Testis (tissue), 3 donors: ENCODE results near the gene MCHR2. TPM values are rescaled to one million over a fixed set of nuclear protein-coding genes. Genes with fewer than 3 reads are reported as not detected.

Source experiments
- DNase-seq: peaks from one replicate; pipeline ENCODE4 v3.0.0-alpha.2; 2019
- H3K27ac ChIP-seq, 2 donors: fragments of 200-600 bp; sonication (generic); one replicate each; pipeline ENCODE4 v1.5.1; 2019
- H3K27me3 ChIP-seq: fragments of 200-600 bp; sonication (generic); one replicate; pipeline ENCODE4 v1.5.1; 2019
- H3K36me3 ChIP-seq: fragments of 200-600 bp; sonication (generic); one replicate; pipeline ENCODE4 v1.5.1; 2017; ENCODE audit warnings: low read depth; ENCODE audit errors: missing control alignments
- H3K4me1 ChIP-seq: fragments of 200-600 bp; sonication (generic); one replicate; pipeline ENCODE4 v1.5.1; 2019
- H3K4me3 ChIP-seq, 2 donors: fragments of 200-600 bp; sonication (generic); one replicate each; pipeline ENCODE4 v1.5.1; 2017 to 2019
- H3K9me3 ChIP-seq: fragments of 200-600 bp; sonication (generic); one replicate; pipeline ENCODE4 v1.5.1; 2017
- POLR2A ChIP-seq: fragments of 450-650 bp; IDR thresholded peaks from one replicate; pipeline ENCODE4 v1.6.1; 2017; ENCODE audit warnings: antibody characterized with exemption, mild to moderate bottlenecking, moderate library complexity
- WGBS, 2 donors: methylation state at CpG; one replicate each; pipeline ENCODE4 v1.1.5; 2018; 5-methylcytosine and 5-hydroxymethylcytosine counted together
- intact Hi-C: fragments of 100-400 bp; cut with DNase I; formaldehyde crosslinking; loops from one replicate; pipeline ENCODE4 v1.15.1; 2023; ENCODE audit warnings: low total_unique reads
- polyA plus RNA-seq: library from polyadenylated mRNA; stranded (reverse); fragments of 350-450 nt; fragmentation: Illumina TruSeq; extraction: RNeasy Lipid Tissue Mini Kit (QIAGEN cat#74804); gene quantifications from one replicate; pipeline ENCODE4 v1.2.3, GENCODE V29; 2014; ENCODE audit warnings: low read depth, low replicate concordance; ENCODE audit not compliant: insufficient read depth
- total RNA-seq, 2 donors: library from RNA; depleted of rRNA; stranded (reverse); fragments of >200 nt; gene quantifications; one replicate each; pipeline ENCODE4 v1.2.3, GENCODE V29; 2016
- TF ChIP-seq, protein P1 (sequence below), 3 experiments: fragments of 450-650 bp in 2 of 3; fragments of 200-600 bp in 1 of 3; sonication (generic) in 1 of 3; IDR thresholded peaks; one replicate each; pipeline ENCODE4 v1.5.1; 2016 to 2019; ENCODE audit warnings: antibody characterized with exemption in 3 of 3, mild to moderate bottlenecking in 2 of 3, moderate library complexity in 1 of 3

The MCHR2 gene
- total and polyA plus RNA-seq, 3 donors from 2014 or later, result 0.31 to 0.83 TPM; not detected in 1

DNA sequence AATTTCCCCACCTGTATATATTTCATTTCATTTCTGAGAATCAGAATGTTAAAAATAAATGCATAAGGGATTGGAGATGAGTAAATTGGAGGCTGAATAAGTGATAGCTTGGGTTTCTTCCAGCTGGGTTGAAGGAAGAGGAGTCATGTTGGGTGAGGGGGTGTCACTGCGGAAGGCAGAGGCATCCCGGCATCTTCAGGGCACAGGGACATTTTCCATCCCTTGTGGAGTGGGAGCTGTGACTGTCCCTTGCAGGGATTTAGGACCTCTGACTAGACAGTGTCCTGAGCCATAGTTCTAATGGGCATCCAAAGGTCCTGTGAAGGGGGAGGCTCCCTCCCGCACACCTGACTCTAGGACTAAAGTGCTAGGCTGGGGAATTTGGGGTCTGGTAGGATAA is 2.1 kb downstream of the MCHR2 start:
- TF ChIP-seq, protein P1, sequence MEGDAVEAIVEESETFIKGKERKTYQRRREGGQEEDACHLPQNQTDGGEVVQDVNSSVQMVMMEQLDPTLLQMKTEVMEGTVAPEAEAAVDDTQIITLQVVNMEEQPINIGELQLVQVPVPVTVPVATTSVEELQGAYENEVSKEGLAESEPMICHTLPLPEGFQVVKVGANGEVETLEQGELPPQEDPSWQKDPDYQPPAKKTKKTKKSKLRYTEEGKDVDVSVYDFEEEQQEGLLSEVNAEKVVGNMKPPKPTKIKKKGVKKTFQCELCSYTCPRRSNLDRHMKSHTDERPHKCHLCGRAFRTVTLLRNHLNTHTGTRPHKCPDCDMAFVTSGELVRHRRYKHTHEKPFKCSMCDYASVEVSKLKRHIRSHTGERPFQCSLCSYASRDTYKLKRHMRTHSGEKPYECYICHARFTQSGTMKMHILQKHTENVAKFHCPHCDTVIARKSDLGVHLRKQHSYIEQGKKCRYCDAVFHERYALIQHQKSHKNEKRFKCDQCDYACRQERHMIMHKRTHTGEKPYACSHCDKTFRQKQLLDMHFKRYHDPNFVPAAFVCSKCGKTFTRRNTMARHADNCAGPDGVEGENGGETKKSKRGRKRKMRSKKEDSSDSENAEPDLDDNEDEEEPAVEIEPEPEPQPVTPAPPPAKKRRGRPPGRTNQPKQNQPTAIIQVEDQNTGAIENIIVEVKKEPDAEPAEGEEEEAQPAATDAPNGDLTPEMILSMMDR (IDR thresholded peaks at IDR 0.05), result no peak
- no peak for TF ChIP-seq POLR2A
- H3K4me1 ChIP-seq, result no peaks in the 10 kb centered on the region
- WGBS, 2 donors, result 83 to 93% methylated on average over 3 of the region's 3 CpGs
- H3K27ac ChIP-seq, result no peak overlapping the region
- no peaks in the 10 kb centered on the region for H3K27me3 ChIP-seq
- DNase-seq, result no peak
- H3K9me3 ChIP-seq, result no peaks in the 10 kb centered on the region
- H3K4me3 ChIP-seq, result no peak overlapping the region
- intact Hi-C loops, result no loop called here
- H3K36me3 ChIP-seq, result no peaks in the 10 kb centered on the region

DNA sequence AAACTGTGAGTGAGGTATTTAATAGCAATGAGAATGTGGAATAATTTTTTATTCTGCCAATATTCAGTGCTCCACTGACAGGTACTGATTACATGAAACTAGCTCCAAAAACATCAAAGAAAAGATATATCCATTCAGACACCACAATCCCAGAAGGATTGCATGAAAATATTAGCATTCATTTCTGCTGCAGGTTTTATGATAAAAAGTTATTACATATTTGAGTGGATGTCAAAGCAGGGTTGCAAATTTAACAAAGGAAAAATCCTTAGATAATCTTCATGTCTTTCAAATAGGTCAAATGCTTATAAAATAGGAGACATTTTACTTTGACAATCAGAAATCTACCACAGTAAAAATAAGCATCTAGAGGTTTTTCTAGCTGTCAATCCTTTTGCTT is 13.3 kb downstream of the MCHR2 start:
- Histone ChIP-seq H3K36me3 (no peaks in the 10 kb centered on the region), H3K4me3 (no peak overlapping the region), H3K27ac (no peak overlapping the region), H3K9me3 (no peaks in the 10 kb centered on the region), H3K4me1 (no peaks in the 10 kb centered on the region), H3K27me3 (no peaks in the 10 kb centered on the region)
- DNase-seq, result no peak
- no peak for TF ChIP-seq POLR2A
- TF ChIP-seq, protein P1 (IDR thresholded peaks at IDR 0.05), result no peak
- intact Hi-C loops, result no loop called here

DNA sequence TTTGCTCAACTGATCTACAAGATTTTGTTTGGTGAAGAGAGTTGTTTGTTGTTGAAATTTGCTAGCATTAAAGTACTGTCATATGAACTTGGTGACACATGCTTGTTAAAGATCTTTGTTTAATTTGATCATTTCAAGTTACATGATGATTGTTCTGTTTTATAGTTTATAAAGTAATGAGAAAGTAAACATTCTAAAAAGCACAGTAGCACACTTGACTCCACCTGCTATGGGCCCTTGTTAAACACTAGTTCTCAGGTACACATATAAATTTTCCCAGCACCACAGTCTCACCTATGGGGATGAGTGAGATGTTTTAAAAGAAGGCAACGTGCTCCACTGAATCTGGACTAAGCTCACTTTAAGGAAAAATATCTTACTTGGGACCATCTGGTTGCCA is 14.1 kb downstream of the MCHR2 start:
- Histone ChIP-seq H3K4me3 (no peak overlapping the region), H3K27ac (no peak overlapping the region), H3K27me3 (no peaks in the 10 kb centered on the region), H3K36me3 (no peaks in the 10 kb centered on the region), H3K4me1 (no peaks in the 10 kb centered on the region), H3K9me3 (no peaks in the 10 kb centered on the region)
- no peak for DNase-seq
- WGBS, 2 donors, result 71 to 90% methylated on average over 1 of the region's 1 CpG
- no peak for TF ChIP-seq POLR2A
- TF ChIP-seq, protein P1 (IDR thresholded peaks at IDR 0.05), result no peak
- intact Hi-C loops, result no loop called here

DNA sequence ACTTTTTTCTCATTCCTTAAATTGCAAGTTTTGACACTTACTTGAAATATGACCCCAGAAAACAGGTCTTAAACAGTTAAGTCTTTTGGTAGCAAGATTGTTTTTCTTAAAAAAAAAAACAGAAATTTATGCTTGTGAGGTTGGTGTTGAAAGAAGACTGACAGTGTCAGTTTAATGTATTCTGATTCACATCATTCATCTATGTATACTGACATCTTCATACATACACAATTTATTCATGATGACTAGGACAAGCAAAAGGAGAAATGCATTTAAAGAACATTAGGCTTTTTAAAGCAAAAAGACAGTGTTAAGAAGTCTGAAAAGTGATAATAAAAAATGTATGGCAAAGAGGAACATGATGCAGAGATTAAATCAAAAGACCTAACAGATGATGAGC is 27.0 kb downstream of the MCHR2 start:
- Histone ChIP-seq H3K9me3 (no peaks in the 10 kb centered on the region), H3K36me3 (no peaks in the 10 kb centered on the region), H3K4me1 (no peaks in the 10 kb centered on the region), H3K4me3 (no peak overlapping the region), H3K27me3 (no peaks in the 10 kb centered on the region), H3K27ac (no peak overlapping the region)
- no peak for DNase-seq
- TF ChIP-seq POLR2A, result no peak
- TF ChIP-seq, protein P1 (IDR thresholded peaks at IDR 0.05), result no peak
- intact Hi-C loops, result no loop called here

DNA sequence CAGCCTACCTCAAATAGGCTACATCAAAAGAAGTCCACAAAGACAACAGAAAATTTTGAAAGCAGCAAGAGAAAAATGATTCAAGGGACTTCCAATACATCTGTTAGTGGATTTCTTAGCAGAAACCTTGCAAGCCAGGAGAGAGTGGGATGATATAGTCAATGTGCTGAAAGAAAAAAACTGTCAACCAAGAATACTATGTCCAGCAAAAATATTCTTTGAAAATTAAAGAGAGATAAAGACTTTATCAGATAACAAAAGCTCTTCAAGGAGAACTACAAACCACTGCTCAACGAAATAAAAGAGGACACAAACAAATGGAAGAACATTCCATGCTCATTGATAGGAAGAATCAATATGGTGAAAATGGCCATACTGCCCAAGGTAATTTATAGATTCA is 34.0 kb downstream of the MCHR2 start:
- Histone ChIP-seq H3K4me1 (no peaks in the 10 kb centered on the region), H3K27ac (no peak overlapping the region), H3K27me3 (no peaks in the 10 kb centered on the region), H3K4me3 (no peak overlapping the region), H3K9me3 (no peaks in the 10 kb centered on the region), H3K36me3 (no peaks in the 10 kb centered on the region)
- no peak for DNase-seq
- TF ChIP-seq, protein P1 (IDR thresholded peaks at IDR 0.05), result no peak
- TF ChIP-seq POLR2A, result no peak
- 78 to 91% methylated on average over 1 of the region's 1 CpG for WGBS, 2 donors
- intact Hi-C loops, result no loop called here
